Suprapubic skin (tissue), 4 donors: Measurements from ENCODE around the gene RELN.

Experiments used
- POLR2A ChIP-seq, 2 donors: fragments of 450-650 bp; IDR thresholded peaks; one replicate each; pipeline ENCODE4 v1.6.1; 2017; ENCODE audit warnings: antibody characterized with exemption in 2 of 2, mild to moderate bottlenecking in 2 of 2, moderate library complexity in 2 of 2
- POLR2AphosphoS5 ChIP-seq, 3 donors: sonication (generic); formaldehyde crosslinking; IDR thresholded peaks; one replicate each; pipeline ENCODE4 v1.6.1; 2017; ENCODE audit warnings: antibody characterized with exemption in 3 of 3
- TF ChIP-seq, protein P1 (sequence below), 2 donors: fragments of 200-600 bp in 1 of 2; fragments of 450-650 bp in 1 of 2; sonication (generic) in 1 of 2; IDR thresholded peaks; one replicate each; pipeline ENCODE4 v1.5.1; 2016 to 2019; ENCODE audit warnings: antibody characterized with exemption in 2 of 2, mild to moderate bottlenecking in 1 of 2, moderate library complexity in 1 of 2

DNA sequence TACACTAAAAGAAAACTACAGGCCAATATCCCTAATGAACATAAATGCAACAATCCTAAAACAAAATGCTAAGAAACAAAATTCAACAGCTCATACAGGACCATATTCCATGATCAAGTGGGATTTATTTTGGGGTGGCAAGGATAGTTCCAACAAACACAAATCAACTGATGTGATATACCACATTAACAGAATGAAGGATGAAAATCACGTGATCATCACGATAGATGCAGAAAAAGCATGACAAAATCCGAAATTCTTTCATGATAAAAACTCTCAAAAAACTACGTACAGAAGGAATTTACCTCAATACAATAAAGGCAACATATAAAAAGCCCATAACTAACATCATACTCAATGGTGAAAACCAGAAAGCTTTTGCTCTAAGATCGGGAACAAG lies 124.0 kb downstream of the RELN start:
- TF ChIP-seq, protein P1, sequence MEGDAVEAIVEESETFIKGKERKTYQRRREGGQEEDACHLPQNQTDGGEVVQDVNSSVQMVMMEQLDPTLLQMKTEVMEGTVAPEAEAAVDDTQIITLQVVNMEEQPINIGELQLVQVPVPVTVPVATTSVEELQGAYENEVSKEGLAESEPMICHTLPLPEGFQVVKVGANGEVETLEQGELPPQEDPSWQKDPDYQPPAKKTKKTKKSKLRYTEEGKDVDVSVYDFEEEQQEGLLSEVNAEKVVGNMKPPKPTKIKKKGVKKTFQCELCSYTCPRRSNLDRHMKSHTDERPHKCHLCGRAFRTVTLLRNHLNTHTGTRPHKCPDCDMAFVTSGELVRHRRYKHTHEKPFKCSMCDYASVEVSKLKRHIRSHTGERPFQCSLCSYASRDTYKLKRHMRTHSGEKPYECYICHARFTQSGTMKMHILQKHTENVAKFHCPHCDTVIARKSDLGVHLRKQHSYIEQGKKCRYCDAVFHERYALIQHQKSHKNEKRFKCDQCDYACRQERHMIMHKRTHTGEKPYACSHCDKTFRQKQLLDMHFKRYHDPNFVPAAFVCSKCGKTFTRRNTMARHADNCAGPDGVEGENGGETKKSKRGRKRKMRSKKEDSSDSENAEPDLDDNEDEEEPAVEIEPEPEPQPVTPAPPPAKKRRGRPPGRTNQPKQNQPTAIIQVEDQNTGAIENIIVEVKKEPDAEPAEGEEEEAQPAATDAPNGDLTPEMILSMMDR (IDR thresholded peaks at IDR 0.05), result no peak
- TF ChIP-seq POLR2AphosphoS5 (IDR thresholded peaks at IDR 0.05) (no peak), POLR2A (IDR thresholded peaks at IDR 0.05) (no peak)
